DND-41 (cell line): ENCODE results near the gene AKAP8.
"Not testable (repeated sequence)": the region's sequence is repeated elsewhere in the genome, so short reads cannot be mapped to it uniquely, and the experiment has no call there.

Experiments
- CTCF ChIP-seq: IDR thresholded peaks from 2 replicates; pipeline ENCODE4 v1.5.1; 2012; ENCODE audit warnings: borderline replicate concordance, low read length, moderate library complexity, mild to moderate bottlenecking; ENCODE audit not compliant: poor library complexity, severe bottlenecking; ENCODE audit errors: extremely low read depth
- EZH2 ChIP-seq: IDR thresholded peaks from 3 replicates; pipeline ENCODE4 v1.6.1; 2012; ENCODE audit warnings: borderline replicate concordance, low read depth, mild to moderate bottlenecking, moderate library complexity, low read length, inconsistent platforms; ENCODE audit not compliant: severe bottlenecking

GRCh38 chr19:15335992-15336391 is 43.6 kb downstream of the AKAP8 start:
- TF ChIP-seq CTCF, EZH2: not testable (repeated sequence)
